Measurements from ENCODE around the gene ESF1.
"Not testable (repeated sequence)": the region's sequence is repeated elsewhere in the genome, so short reads cannot be mapped to it uniquely, and the experiment has no call there.

DNA sequence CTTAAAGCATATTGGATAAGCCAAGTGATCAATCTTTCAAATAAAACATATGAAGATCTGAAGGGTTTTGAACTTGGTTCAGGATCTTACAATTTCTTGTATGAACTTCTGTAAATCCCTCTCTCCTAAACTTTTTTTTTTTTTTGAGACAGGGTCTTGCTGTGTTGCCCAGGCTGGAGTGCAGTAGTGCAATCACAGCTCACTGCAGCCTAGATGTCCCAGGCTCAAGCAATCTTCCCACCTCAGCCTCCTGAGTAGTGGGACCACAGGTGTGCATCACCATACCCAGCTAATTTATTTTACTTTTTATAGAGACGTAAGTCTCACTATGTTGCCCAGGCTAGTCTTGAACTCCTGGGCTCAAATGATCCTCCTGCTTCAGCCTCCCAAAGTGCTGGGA, 46.5 kb downstream of the ESF1 start:
- TF ChIP-seq, protein P1, sequence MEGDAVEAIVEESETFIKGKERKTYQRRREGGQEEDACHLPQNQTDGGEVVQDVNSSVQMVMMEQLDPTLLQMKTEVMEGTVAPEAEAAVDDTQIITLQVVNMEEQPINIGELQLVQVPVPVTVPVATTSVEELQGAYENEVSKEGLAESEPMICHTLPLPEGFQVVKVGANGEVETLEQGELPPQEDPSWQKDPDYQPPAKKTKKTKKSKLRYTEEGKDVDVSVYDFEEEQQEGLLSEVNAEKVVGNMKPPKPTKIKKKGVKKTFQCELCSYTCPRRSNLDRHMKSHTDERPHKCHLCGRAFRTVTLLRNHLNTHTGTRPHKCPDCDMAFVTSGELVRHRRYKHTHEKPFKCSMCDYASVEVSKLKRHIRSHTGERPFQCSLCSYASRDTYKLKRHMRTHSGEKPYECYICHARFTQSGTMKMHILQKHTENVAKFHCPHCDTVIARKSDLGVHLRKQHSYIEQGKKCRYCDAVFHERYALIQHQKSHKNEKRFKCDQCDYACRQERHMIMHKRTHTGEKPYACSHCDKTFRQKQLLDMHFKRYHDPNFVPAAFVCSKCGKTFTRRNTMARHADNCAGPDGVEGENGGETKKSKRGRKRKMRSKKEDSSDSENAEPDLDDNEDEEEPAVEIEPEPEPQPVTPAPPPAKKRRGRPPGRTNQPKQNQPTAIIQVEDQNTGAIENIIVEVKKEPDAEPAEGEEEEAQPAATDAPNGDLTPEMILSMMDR (IDR thresholded peaks at IDR 0.05), result not testable (repeated sequence)
- not testable (repeated sequence) for TF ChIP-seq POLR2A (IDR thresholded peaks at IDR 0.05)

All from vagina (tissue), 2 donors.